ENCODE measurements around the gene LGALS3BP. TPM values are rescaled to one million over a fixed set of nuclear protein-coding genes. Genes with fewer than 3 reads are reported as not detected.

Gene LGALS3BP
- total and polyA plus RNA-seq, 2 of the 4 experiments (the other 2 are of a cell fraction), result 33.7 to 273 TPM

GRCh38 chr17:78990349-78991016, 10.8 kb upstream of the LGALS3BP start:
- dilution Hi-C loops (cut with HindIII; ENCODE audit: low sequenced_read_pairs, unreplicated experiment), result no loop called here
- in situ Hi-C loops (cut with MboI; ENCODE audit: low sequenced_read_pairs), result no loop called here

More at GRCh38 chr17:78990349-78991016, 10.8 kb upstream of the LGALS3BP start:
- Histone ChIP-seq H2BK5ac (ENCODE audit: low read depth, low read length, poor library complexity, severe bottlenecking) (no peak overlapping the region), H3K4ac (ENCODE audit: low read depth, low read length) (no peak overlapping the region), H2AK5ac (ENCODE audit: low read depth, low read length) (no peak overlapping the region), H4K5ac (ENCODE audit: low read depth, low read length) (no peak overlapping the region), H3K36me3 (ENCODE audit: control insufficient read depth, insufficient read depth, low read length) (peaks cover 44% of the 10 kb centered on the region), H4K91ac (ENCODE audit: insufficient read depth, low read depth, low read length) (no peak overlapping the region), H3K9me3 (ENCODE audit: control insufficient read depth, insufficient read depth, low read length) (no peaks in the 10 kb centered on the region), H3K4me1 (ENCODE audit: control insufficient read depth, insufficient read depth, low read length) (peaks cover 5% of the 10 kb centered on the region), H2AK9ac (replicated peaks; ENCODE audit: low read depth, low read length, poor library complexity) (no peak overlapping the region), H3K18ac (ENCODE audit: low read depth, low read length) (no peak overlapping the region), H2AFZ (replicated peaks; ENCODE audit: low read length, poor library complexity) (no peak overlapping the region), H3K56ac (ENCODE audit: extremely low read depth, insufficient read depth, low read length) (no peak overlapping the region), H3K79me1 (ENCODE audit: low read depth in 1 of 2, low read length in 2 of 2) (peaks cover 10 to 35% of the 10 kb centered on the region in 2 experiments), H4K20me1 (ENCODE audit: insufficient read depth, low read length) (peaks cover 5% of the 10 kb centered on the region), H3K14ac (replicated peaks; ENCODE audit: low read depth, low read length) (no peak overlapping the region), H2BK120ac (ENCODE audit: low read depth, low read length) (no peak overlapping the region), H3K4me2 (ENCODE audit: low read depth, low read length) (no peak overlapping the region), H3K9me1 (ENCODE audit: insufficient read depth, low read length) (peaks cover 4% of the 10 kb centered on the region; the same call in 1 of the 2 replicates), H3K23ac (ENCODE audit: low read depth, low read length) (no peak overlapping the region), H3K27me3 (ENCODE audit: control insufficient read depth, insufficient read depth, low read length) (no peaks in the 10 kb centered on the region), H4K8ac (ENCODE audit: low read depth in 2 of 2, low read length in 2 of 2) (no peak overlapping the region), H2BK15ac (ENCODE audit: low read depth, low read length) (no peak overlapping the region), H3K27ac (ENCODE audit: insufficient read depth, low read length) (no peak overlapping the region), H3K4me3 (ENCODE audit: insufficient read depth, low read depth, low read length) (no peak overlapping the region), H2BK20ac (ENCODE audit: low read depth, low read length) (no peak overlapping the region), H3K9ac (ENCODE audit: low read depth, low read length) (no peak overlapping the region)
- TF ChIP-seq, protein P1, sequence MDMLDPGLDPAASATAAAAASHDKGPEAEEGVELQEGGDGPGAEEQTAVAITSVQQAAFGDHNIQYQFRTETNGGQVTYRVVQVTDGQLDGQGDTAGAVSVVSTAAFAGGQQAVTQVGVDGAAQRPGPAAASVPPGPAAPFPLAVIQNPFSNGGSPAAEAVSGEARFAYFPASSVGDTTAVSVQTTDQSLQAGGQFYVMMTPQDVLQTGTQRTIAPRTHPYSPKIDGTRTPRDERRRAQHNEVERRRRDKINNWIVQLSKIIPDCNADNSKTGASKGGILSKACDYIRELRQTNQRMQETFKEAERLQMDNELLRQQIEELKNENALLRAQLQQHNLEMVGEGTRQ (IDR thresholded peaks at IDR 0.05; ENCODE audit: low read depth, low read length), result no peak
- TF ChIP-seq RAD21 (IDR thresholded peaks at IDR 0.05; ENCODE audit: low read length) (no peak), RFX5 (IDR thresholded peaks at IDR 0.05; ENCODE audit: low read depth, low read length) (no peak)
- no peak for DNase-seq
- CTCF ChIA-PET, result no interaction called here
- BruUV-seq (replicated peaks), result no TSS peak
- WGBS, 2 experiments (ENCODE audit: extremely low coverage in 2 of 2, insufficient read length in 1 of 2), result 99% methylated on average over 26 of the region's 29 CpGs; no CpG with 5 or more reads in 1 of the 2 experiments
- POLR2A ChIA-PET (ENCODE audit: unreplicated experiment), result no interaction called here
- no peak for ATAC-seq (ENCODE audit: low read depth)
- intact Hi-C loops (cut with micrococcal nuclease), result no loop called here
